AG04450 (cell line): ENCODE data around the gene NMUR2. TPM values are rescaled to one million over a fixed set of nuclear protein-coding genes. Genes with fewer than 3 reads are reported as not detected.

Experiments
- CTCF ChIA-PET: fragments of 300-600, 350-600 bp; formaldehyde crosslinking; extraction: SDS; loops from one replicate; lab custom pipeline; 2022; ENCODE audit warnings: antibody characterized with exemption, inconsistent platforms; lab: Charles Lee
- POLR2A ChIA-PET: fragments of 350-600 bp; formaldehyde crosslinking; extraction: SDS; loops from one replicate; lab custom pipeline; 2021; ENCODE audit warnings: antibody characterized with exemption, inconsistent platforms; lab: Yijun Ruan, JAX
- DNase-seq: peaks from one replicate; pipeline ENCODE4 v3.0.0-alpha.2; 2011; ENCODE audit warnings: low read depth, low spot score
- H3K27ac ChIP-seq: one replicate; pipeline ENCODE4 v1.5.1; 2012; ENCODE audit warnings: low read depth, low read length, control low read depth
- H3K27me3 ChIP-seq: one replicate; pipeline ENCODE4 v1.6.0; 2012; ENCODE audit warnings: low read length; ENCODE audit not compliant: control insufficient read depth, insufficient read depth
- H3K4me3 ChIP-seq: 2 replicates; pipeline ENCODE4 v1.5.1; 2011; ENCODE audit warnings: mild to moderate bottlenecking, low read depth, low read length, control low read depth
- H3K9me3 ChIP-seq: 2 replicates; pipeline ENCODE4 v1.5.1; 2012; ENCODE audit warnings: low read length; ENCODE audit not compliant: control insufficient read depth, insufficient read depth
- CTCF ChIP-seq: IDR thresholded peaks from 2 replicates; pipeline ENCODE4 v1.5.1; 2011; ENCODE audit warnings: low read depth, low read length, control low read depth, inconsistent platforms
- polyA plus RNA-seq: library from polyadenylated mRNA; depleted of rRNA; stranded (reverse); fragments of >200 nt; gene quantifications from 2 replicates; pipeline ENCODE4 v1.2.3, GENCODE V29; 2011

Gene NMUR2
- polyA plus RNA-seq, 1 experiment: not detected

- Histone ChIP-seq H3K27me3 (no peaks in the 10 kb centered on the region), H3K9me3 (no peaks in the 10 kb centered on the region), H3K27ac (no peak overlapping the region), H3K4me3 (no peak overlapping the region)
- DNase-seq: no peak
- no peak for TF ChIP-seq CTCF
- CTCF ChIA-PET: no interaction called here
- POLR2A ChIA-PET: no interaction called here
These were observed 38.4 kb downstream of the NMUR2 start for GRCh38 chr5:152366716-152367115.

- H3K27me3 ChIP-seq: no peaks in the 10 kb centered on the region
- H3K27ac ChIP-seq: no peak overlapping the region
- CTCF ChIA-PET: interaction anchor here (1.4 kb wide), 1 partner anchor 15 kb away, joined by 3 read pairs; no protein-coding TSS in a partner anchor
- DNase-seq: no peak
- no peak for TF ChIP-seq CTCF
- POLR2A ChIA-PET: no interaction called here
- H3K4me3 ChIP-seq: no peak overlapping the region
- no peaks in the 10 kb centered on the region for H3K9me3 ChIP-seq
These were observed 40.2 kb downstream of the NMUR2 start for GRCh38 chr5:152364899-152365298.

- no peak for TF ChIP-seq CTCF
- CTCF ChIA-PET: interaction anchor here (1.4 kb wide), 1 partner anchor 15 kb away, joined by 3 read pairs; no protein-coding TSS in a partner anchor
- Histone ChIP-seq H3K27me3 (no peaks in the 10 kb centered on the region), H3K27ac (no peak overlapping the region), H3K9me3 (no peaks in the 10 kb centered on the region), H3K4me3 (no peak overlapping the region)
- DNase-seq: no peak
- POLR2A ChIA-PET: no interaction called here
These were observed 40.9 kb downstream of the NMUR2 start for GRCh38 chr5:152364172-152364571.

- DNase-seq: no peak
- no peak for TF ChIP-seq CTCF
- H3K9me3 ChIP-seq: no peaks in the 10 kb centered on the region
- H3K4me3 ChIP-seq: no peak overlapping the region
- no peak overlapping the region for H3K27ac ChIP-seq
- ChIA-PET POLR2A (no interaction called here), CTCF (no interaction called here)
- no peaks in the 10 kb centered on the region for H3K27me3 ChIP-seq
These were observed 46.1 kb downstream of the NMUR2 start for GRCh38 chr5:152358861-152359568.

- no peak for TF ChIP-seq CTCF
- Histone ChIP-seq H3K4me3 (no peak overlapping the region), H3K27me3 (no peaks in the 10 kb centered on the region), H3K9me3 (no peaks in the 10 kb centered on the region), H3K27ac (no peak overlapping the region)
- CTCF ChIA-PET: no interaction called here
- POLR2A ChIA-PET: no interaction called here
- DNase-seq: no peak
These were observed 48.6 kb downstream of the NMUR2 start for GRCh38 chr5:152356506-152356905.
